IMR-90 (cell line): ENCODE data around the gene ZNF337. TPM values are rescaled to one million over a fixed set of nuclear protein-coding genes. Genes with fewer than 3 reads are reported as not detected.

ENCODE experiments used
- ATAC-seq: fragments of 200-7000 bp; cut with Tn5 transposase; 2 replicates; pipeline ENCODE4 v1.9.1; 2020; ENCODE audit warnings: low read depth, mild to moderate bottlenecking, moderate library complexity
- BruUV-seq: library from RNA; stranded (reverse); fragments of 400-500 nt; replicated peaks from 2 replicates; lab custom pipeline; 2021; lab: Mats Ljungman, UMichigan
- CTCF ChIA-PET: fragments of 300-600 bp; formaldehyde crosslinking; extraction: SDS; loops from one replicate; lab custom pipeline; 2021; ENCODE audit warnings: antibody characterized with exemption; lab: Yijun Ruan, JAX
- POLR2A ChIA-PET: fragments of 300-600 bp; sonication (Branson Sonifier 250); formaldehyde crosslinking; loops from one replicate; lab custom pipeline; 2022; ENCODE audit warnings: antibody characterized with exemption; ENCODE audit not compliant: unreplicated experiment; lab: Charles Lee
- DNase-seq: peaks from one replicate; pipeline ENCODE4 v3.0.0; 2013
- H2AFZ ChIP-seq: replicated peaks from 2 replicates; pipeline ENCODE3; 2013; ENCODE audit warnings: low read length, mild to moderate bottlenecking; ENCODE audit not compliant: poor library complexity
- H2AK5ac ChIP-seq: 2 replicates; pipeline ENCODE4 v1.6.1; 2013; ENCODE audit warnings: low read depth, low read length, inconsistent platforms
- H2AK9ac ChIP-seq: replicated peaks from 2 replicates; pipeline ENCODE3; 2013; ENCODE audit warnings: mild to moderate bottlenecking, low read depth, low read length, moderate library complexity; ENCODE audit not compliant: poor library complexity
- H2BK120ac ChIP-seq: 2 replicates; pipeline ENCODE4 v1.6.1; 2013; ENCODE audit warnings: low read depth, low read length, inconsistent platforms
- H2BK15ac ChIP-seq: 3 replicates; pipeline ENCODE4 v1.6.1; 2013; ENCODE audit warnings: low read depth, low read length, inconsistent platforms
- H2BK20ac ChIP-seq: 2 replicates; pipeline ENCODE4 v1.6.1; 2013; ENCODE audit warnings: low read depth, mild to moderate bottlenecking, inconsistent platforms, low read length, moderate library complexity
- H2BK5ac ChIP-seq: 2 replicates; pipeline ENCODE4 v1.6.1; 2013; ENCODE audit warnings: mild to moderate bottlenecking, low read depth, low read length, inconsistent platforms; ENCODE audit not compliant: poor library complexity, severe bottlenecking
- H3K14ac ChIP-seq: replicated peaks from 2 replicates; pipeline ENCODE4 v1.6.1; 2013; ENCODE audit warnings: low read depth, low read length, inconsistent platforms
- H3K18ac ChIP-seq: 2 replicates; pipeline ENCODE4 v1.6.1; 2013; ENCODE audit warnings: low read depth, low read length, control low read depth
- H3K23ac ChIP-seq: 2 replicates; pipeline ENCODE4 v1.6.1; 2013; ENCODE audit warnings: low read depth, low read length, inconsistent platforms
- H3K27ac ChIP-seq: 2 replicates; pipeline ENCODE4 v1.5.1; 2013; ENCODE audit warnings: mild to moderate bottlenecking, control low read depth, low read length; ENCODE audit not compliant: insufficient read depth
- H3K27me3 ChIP-seq: 2 replicates; pipeline ENCODE4 v1.6.1; 2013; ENCODE audit warnings: low read length; ENCODE audit not compliant: control insufficient read depth, insufficient read depth
- H3K36me3 ChIP-seq: 2 replicates; pipeline ENCODE4 v1.6.1; 2013; ENCODE audit warnings: low read length, mixed read lengths; ENCODE audit not compliant: control insufficient read depth, insufficient read depth
- H3K4ac ChIP-seq: 2 replicates; pipeline ENCODE4 v1.6.1; 2013; ENCODE audit warnings: low read depth, low read length, inconsistent platforms
- H3K4me1 ChIP-seq: 2 replicates; pipeline ENCODE4 v1.6.1; 2013; ENCODE audit warnings: low read length, mixed read lengths; ENCODE audit not compliant: control insufficient read depth, insufficient read depth
- H3K4me2 ChIP-seq: 2 replicates; pipeline ENCODE4 v1.6.1; 2013; ENCODE audit warnings: low read depth, mild to moderate bottlenecking, control low read depth, low read length, moderate library complexity
- H3K4me3 ChIP-seq: 2 replicates; pipeline ENCODE4 v1.5.1; 2013; ENCODE audit warnings: low read depth, mild to moderate bottlenecking, control low read depth, low read length, moderate library complexity; ENCODE audit not compliant: insufficient read depth
- H3K56ac ChIP-seq: 2 replicates; pipeline ENCODE4 v1.6.1; 2013; ENCODE audit warnings: low read length, inconsistent platforms; ENCODE audit not compliant: insufficient read depth; ENCODE audit errors: extremely low read depth
- H3K79me1 ChIP-seq, 2 experiments: 2 replicates each; pipeline ENCODE4 v1.6.1; 2013; ENCODE audit warnings: low read length in 2 of 2, inconsistent platforms in 1 of 2, low read depth in 1 of 2
- H3K9ac ChIP-seq: 2 replicates; pipeline ENCODE4 v1.6.1; 2013; ENCODE audit warnings: low read depth, low read length, control low read depth
- H3K9me1 ChIP-seq: 2 replicates; pipeline ENCODE4 v1.6.1; 2013; ENCODE audit warnings: low read length, inconsistent platforms; ENCODE audit not compliant: insufficient read depth
- H3K9me3 ChIP-seq: 2 replicates; pipeline ENCODE4 v1.6.1; 2013; ENCODE audit warnings: low read length; ENCODE audit not compliant: control insufficient read depth, insufficient read depth
- H4K20me1 ChIP-seq: 2 replicates; pipeline ENCODE4 v1.6.1; 2013; ENCODE audit warnings: low read length, inconsistent platforms; ENCODE audit not compliant: insufficient read depth
- H4K5ac ChIP-seq: 2 replicates; pipeline ENCODE4 v1.6.1; 2013; ENCODE audit warnings: mild to moderate bottlenecking, low read depth, low read length, control low read depth
- H4K8ac ChIP-seq, 2 experiments: 2 replicates each; pipeline ENCODE4 v1.6.1; 2013; ENCODE audit warnings: low read depth in 2 of 2, low read length in 2 of 2, control low read depth in 1 of 2, inconsistent platforms in 1 of 2
- H4K91ac ChIP-seq: 2 replicates; pipeline ENCODE4 v1.6.1; 2013; ENCODE audit warnings: low read depth, low read length, inconsistent platforms; ENCODE audit not compliant: insufficient read depth
- CEBPB ChIP-seq: IDR thresholded peaks from 2 replicates; pipeline ENCODE4 v1.6.1; 2012; ENCODE audit warnings: low read depth, low read length, improper control_type of control experiment
- FOS ChIP-seq: fragments of 150-350 bp; IDR thresholded peaks from 2 replicates; pipeline ENCODE4 v1.6.1; 2016; ENCODE audit warnings: low read depth, low read length
- MAFK ChIP-seq: IDR thresholded peaks from 2 replicates; pipeline ENCODE4 v1.6.1; 2012; ENCODE audit warnings: low read depth, low read length, improper control_type of control experiment
- MXI1 ChIP-seq: IDR thresholded peaks from 2 replicates; pipeline ENCODE4 v1.6.1; 2012; ENCODE audit warnings: low read depth, mild to moderate bottlenecking, low read length, moderate library complexity, borderline replicate concordance
- RAD21 ChIP-seq: IDR thresholded peaks from 2 replicates; pipeline ENCODE4 v1.6.1; 2012; ENCODE audit warnings: low read length, improper control_type of control experiment
- dilution Hi-C: fragments of 300-500 bp; cut with HindIII; formaldehyde crosslinking; loops from one replicate; pipeline ENCODE4 v1.14.3; 2018; ENCODE audit warnings: low sequenced_read_pairs; ENCODE audit not compliant: unreplicated experiment
- in situ Hi-C: fragments of 300-500 bp; cut with MboI; formaldehyde crosslinking; loops from 3 replicates; pipeline ENCODE4 v1.14.3; 2019; ENCODE audit warnings: low sequenced_read_pairs, inconsistent platforms, mixed read lengths
- intact Hi-C: fragments of 100-400 bp; cut with micrococcal nuclease; formaldehyde crosslinking; loops from 2 replicates; pipeline ENCODE4 v1.10.0; 2022
- polyA plus RNA-seq, 3 experiments: library from polyadenylated mRNA; depleted of rRNA; stranded (reverse); fragments of >200 nt; gene quantifications; 2 replicates each; pipeline ENCODE4 v1.2.3, GENCODE V29; 2012; ENCODE audit warnings: low replicate concordance in 1 of 3
- total RNA-seq: library from RNA; depleted of rRNA; stranded (reverse); fragments of >200 nt; gene quantifications from 2 replicates; pipeline ENCODE4 v1.2.3, GENCODE V29; 2012

ZNF337 gene
- total and polyA plus RNA-seq, 2 of the 4 experiments (the other 2 are of a cell fraction) = 10.4 to 16.5 TPM

GRCh38 chr20:25690427-25690826 lies 6.2 kb downstream of the ZNF337 start:
- H2BK120ac ChIP-seq = no peak overlapping the region
- ChIA-PET POLR2A (no interaction called here), CTCF (no interaction called here)
- no peak overlapping the region for H4K91ac ChIP-seq
- H3K27ac ChIP-seq = no peak overlapping the region
- H4K5ac ChIP-seq = no peak overlapping the region
- no peaks in the 10 kb centered on the region for H3K27me3 ChIP-seq
- H2BK15ac ChIP-seq = no peak overlapping the region
- no peak overlapping the region for H3K23ac ChIP-seq
- no peak overlapping the region for H3K4me3 ChIP-seq
- peaks cover 7% of the 10 kb centered on the region; the same call in 1 of the 2 replicates for H3K9me1 ChIP-seq
- H2AK5ac ChIP-seq = no peak overlapping the region
- H4K20me1 ChIP-seq = no peaks in the 10 kb centered on the region; the same call in 1 of the 2 replicates
- intact Hi-C loops = no loop called here
- H3K18ac ChIP-seq = no peak overlapping the region
- H2AFZ ChIP-seq = no peak overlapping the region
- H3K4me2 ChIP-seq = no peak overlapping the region
- H4K8ac ChIP-seq = no peak overlapping the region
- H3K36me3 ChIP-seq = peaks cover 14% of the 10 kb centered on the region
- H3K4me1 ChIP-seq = peaks cover 2% of the 10 kb centered on the region
- DNase-seq (no peak), ATAC-seq (no peak)
- peaks cover 39 to 41% of the 10 kb centered on the region in 2 experiments for H3K79me1 ChIP-seq
- no peak overlapping the region for H2BK20ac ChIP-seq
- dilution Hi-C loops = no loop called here
- no peak for TF ChIP-seq RAD21
- TF ChIP-seq CEBPB = no peak
- no peak for TF ChIP-seq MXI1
- TF ChIP-seq MAFK = no peak
- no peak for TF ChIP-seq FOS
- H3K56ac ChIP-seq = no peak overlapping the region
- H3K14ac ChIP-seq = no peak overlapping the region
- no peak overlapping the region for H3K4ac ChIP-seq
- in situ Hi-C loops = loop anchor here (25.0 kb wide), 3 partner anchors 297 to 703 kb away; partner anchors contain the start of gene APMAP
- no peak overlapping the region for H3K9ac ChIP-seq
- H2BK5ac ChIP-seq = no peak overlapping the region
- H2AK9ac ChIP-seq = no peak overlapping the region
- H3K9me3 ChIP-seq = no peaks in the 10 kb centered on the region
- BruUV-seq = no TSS peak
